NCI-H187 treated with DMSO at 0.1 percent for 48 hours (cell line): ENCODE results near the gene OR8B2.
"Not testable (repeated sequence)": the region's sequence is repeated elsewhere in the genome, so short reads cannot be mapped to it uniquely, and the experiment has no call there.

ENCODE experiments used
- DNase-seq: peaks from one replicate; lab custom pipeline; 2025; lab: John Stamatoyannopoulos, UW

Gene OR8B2

GRCh38 chr11:124384399-124384798 is at the start of gene OR8B2:
Gene OR8B2 (minus strand): TSS chr11:124384499. CDS start chr11:124383343, 1,156 bp downstream.
- DNase-seq = no peak

- DNase-seq = no peak
Measured at GRCh38 chr11:124429599-124429998, 45.3 kb upstream of the OR8B2 start.

DNA sequence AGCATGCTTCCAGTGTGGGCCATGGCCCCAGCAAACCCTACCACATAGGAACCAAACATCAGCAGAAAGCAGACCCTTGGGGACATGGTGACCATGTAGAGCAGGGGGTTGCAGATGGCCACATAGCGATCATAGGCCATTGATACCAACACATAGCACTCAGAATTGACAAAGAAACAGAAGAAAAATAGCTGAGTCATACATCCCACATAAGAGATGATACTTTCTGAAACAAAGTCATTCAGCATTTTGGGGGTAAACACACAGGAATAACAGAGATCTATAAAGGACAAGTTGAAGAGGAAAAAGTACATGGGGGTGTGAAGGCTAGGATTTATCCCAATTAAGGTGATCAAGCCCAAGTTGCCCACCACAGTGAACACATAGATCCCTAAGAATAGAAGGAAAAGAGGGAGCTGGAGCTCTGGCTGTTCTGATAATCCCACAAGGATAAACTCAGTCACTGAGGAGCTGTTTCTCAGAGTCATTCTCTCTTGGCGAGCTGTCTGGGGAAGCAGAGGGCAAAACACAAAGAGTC is 40.2 kb upstream of the OR8B2 start, which contains the start of gene OR8B4:
TSS of gene OR8B4 (minus strand) at position 488 of the 538 bp plus-strand sequence. CDS start at position 488, 0 bp downstream.
- no peak for DNase-seq

DNA sequence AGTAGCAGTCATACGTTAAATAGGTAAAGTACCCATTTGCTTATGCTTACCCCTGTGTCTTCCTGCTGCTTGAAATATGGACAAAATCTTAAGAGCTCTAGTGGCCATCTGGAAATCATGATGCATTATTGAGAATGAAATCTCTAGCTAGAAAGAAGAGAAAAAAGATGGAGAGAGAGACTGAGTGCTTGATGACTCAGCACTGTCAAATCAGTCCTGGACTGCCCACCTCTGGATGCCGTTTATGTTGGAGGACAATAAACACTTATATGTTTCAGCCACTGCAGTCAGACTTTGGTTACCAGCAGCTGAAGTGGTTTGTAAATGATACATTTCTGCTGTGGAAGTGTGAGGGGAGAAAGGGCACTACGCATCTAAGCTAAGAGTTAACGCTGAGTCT is 36.7 kb upstream of the OR8B2 start:
- DNase-seq = no peak

DNA sequence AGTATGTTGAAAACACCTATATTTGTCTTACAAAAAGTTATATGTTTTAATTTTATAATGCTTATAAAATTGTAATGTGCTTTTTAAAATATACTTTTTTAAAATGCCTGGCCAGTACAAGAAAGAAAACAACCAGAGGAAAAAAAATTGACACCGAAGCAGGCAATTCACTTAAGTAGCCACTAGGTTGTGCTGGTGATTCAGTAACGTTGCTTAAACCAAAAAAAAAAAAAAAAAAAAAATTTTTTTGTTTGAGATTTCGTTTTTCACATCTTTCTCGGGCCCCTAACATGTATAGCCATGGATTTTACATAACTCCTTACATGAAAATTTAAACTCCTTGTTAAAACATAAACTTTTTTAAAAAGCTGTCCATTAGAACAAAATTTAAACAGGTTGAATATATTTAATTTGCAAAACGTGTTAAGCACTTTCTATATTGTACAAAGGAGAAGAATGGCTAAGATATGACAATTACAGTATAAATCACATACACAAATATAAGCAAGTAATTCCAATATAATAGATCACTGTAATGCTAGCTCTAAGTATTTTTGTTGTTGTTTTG is 31.1 kb upstream of the OR8B2 start:
- DNase-seq = no peak

- DNase-seq = no peak
Measured at GRCh38 chr11:124409906-124410305, 25.6 kb upstream of the OR8B2 start.

DNA sequence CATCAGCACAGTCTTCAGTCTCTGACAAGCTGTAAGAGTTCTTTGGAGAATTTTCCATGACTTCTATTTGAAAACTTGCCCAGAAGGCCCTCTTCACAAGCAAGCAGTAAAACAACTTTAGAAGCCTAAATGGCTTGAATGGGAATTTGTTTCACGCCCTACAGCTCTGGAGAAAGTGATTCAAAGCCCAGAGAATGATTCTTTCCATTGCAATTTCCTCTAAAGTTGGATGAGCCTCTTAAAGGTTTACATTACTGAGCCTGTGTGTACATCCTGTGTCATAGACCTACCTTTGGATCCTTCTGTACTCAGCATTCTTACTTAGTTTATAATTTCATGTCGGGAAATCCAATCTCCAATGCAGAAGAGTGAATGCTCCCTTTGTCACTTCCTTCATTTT is 21.3 kb upstream of the OR8B2 start:
- DNase-seq = no peak

- DNase-seq = not testable (repeated sequence)
Measured at GRCh38 chr11:124403186-124403585, 18.9 kb upstream of the OR8B2 start.

DNA sequence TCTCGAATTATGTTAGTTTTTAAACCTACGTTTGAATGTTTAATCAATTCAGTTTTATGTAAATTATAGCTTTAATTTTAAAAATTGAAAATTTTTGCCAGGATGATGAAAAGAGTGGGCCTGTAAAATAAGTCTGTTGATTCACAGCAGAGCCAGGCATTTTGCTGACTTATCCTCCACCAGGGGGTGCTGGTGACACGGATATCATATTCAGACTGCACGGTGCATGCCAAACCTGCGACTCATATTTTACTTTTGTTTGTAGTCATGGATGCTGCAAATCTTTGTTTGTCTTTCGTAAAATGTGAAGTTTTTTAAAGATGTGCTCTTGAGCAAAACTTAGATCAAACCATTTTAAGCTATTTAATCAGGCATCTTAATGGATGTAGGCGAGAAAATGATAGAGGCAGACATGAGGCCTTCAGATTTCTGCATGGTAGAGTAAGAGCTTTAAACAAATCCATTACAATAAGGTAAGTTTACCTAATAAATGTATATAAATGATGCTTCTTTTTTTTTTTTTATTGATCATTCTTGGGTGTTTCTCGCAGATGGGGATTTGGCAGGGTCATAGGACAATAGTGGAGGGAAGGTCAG is 18.1 kb upstream of the OR8B2 start:
- no peak for DNase-seq

DNA sequence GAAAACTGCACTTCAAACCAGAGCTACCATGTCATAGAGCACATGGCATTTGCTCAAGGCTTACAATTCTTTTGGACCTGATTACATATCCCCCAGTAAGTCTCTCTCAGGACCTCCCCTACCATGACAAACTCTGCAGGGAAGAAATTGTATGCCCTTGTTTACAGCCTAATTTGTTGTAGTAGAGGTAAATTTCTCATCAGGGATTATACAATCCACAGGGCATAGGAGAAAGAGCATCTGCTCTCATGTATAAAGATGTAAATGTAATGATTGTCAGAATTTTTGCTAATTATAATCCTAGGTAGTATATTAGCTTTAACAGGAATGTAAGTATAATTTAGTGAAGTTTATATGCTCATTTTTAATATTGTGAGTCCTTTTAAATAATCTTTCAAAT is 14.6 kb upstream of the OR8B2 start, which contains the start of gene OR8B3:
TSS of gene OR8B3 (minus strand) at position 101 of the 400 bp plus-strand sequence. CDS start 1,673 bp downstream, outside the sequence.
- no peak for DNase-seq

GRCh38 chr11:124396847-124397246 is 12.5 kb upstream of the OR8B2 start:
- not testable (repeated sequence) for DNase-seq

DNA sequence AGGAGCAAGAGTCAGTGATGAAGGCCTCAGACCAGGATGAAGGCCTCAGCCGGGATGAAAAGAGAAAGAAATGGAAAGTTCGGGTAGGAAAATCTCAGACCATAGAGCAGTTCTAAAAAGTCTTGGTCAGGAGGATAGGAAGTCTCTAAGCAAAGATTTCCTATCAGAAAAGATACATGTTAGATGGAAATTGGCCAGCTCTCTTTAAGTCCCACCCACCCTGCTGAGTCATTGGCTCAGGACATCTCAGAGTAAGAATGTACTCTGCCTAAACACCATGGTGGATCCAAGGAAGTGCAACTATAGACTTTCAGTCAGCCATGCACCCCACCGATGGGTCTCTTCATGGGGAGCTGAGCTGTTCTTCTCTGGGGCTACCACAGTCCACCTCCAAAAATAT is 10.1 kb upstream of the OR8B2 start:
- no peak for DNase-seq

GRCh38 chr11:124382857-124383256 is 1.4 kb downstream of the OR8B2 start:
- not testable (repeated sequence) for DNase-seq

DNA sequence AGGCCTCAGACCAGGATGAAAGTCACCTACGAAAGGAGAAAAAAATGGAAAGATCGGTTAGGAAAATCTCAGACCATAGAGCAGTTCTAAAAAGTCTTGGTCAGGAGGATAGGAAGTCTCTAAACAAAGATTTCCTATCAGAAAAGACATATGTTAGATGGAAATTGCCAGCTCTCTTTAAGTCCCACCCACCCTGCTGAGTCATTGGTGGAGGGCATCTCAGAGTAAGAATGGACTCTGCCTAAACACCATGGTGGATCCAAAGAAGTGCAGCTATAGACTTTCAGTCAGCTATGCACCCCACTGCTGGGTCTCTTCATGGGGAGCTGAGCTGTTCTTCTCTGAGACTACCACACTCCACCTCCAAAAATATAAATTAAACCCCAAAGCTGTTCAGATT is 3.7 kb downstream of the OR8B2 start:
- DNase-seq = no peak

GRCh38 chr11:124376280-124376679 is 8.0 kb downstream of the OR8B2 start:
- DNase-seq = no peak

- no peak for DNase-seq
Measured at GRCh38 chr11:124359566-124359965, 24.7 kb downstream of the OR8B2 start.

GRCh38 chr11:124346311-124346955 is 37.9 kb downstream of the OR8B2 start:
- no peak for DNase-seq

DNA sequence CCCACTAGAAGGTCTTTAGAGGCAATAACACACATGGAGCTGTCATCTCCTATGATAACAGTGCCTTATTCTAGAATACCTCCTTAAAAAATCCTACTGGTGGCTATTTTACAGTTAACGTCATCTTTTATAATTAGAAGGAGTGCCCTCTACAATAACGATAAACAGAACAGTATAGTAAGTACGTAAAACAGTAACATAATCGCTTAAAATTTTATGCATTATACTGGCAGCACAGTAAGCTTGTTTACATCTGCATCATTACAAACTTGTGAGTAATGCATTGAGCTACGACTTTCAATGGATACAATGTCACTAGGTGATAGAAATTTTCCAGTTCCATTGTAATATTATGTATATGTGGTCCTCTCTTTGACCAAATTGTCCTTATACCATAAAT is 40.0 kb downstream of the OR8B2 start:
- no peak for DNase-seq

DNA sequence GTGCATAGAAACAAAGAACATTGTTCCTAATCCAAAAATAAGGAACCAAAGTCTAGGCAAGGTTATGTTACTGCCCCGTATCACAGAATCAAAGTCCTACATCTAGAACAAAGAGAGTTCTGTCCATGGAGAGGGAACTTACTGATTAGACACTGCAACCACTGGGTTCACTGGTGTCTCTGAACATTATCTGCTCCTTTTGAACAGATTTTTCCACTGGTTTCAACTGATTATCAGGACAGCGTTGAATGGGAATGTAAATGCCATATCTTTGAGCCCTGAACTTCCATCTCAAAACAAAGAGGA is 44.2 kb downstream of the OR8B2 start:
- DNase-seq = no peak

DNA sequence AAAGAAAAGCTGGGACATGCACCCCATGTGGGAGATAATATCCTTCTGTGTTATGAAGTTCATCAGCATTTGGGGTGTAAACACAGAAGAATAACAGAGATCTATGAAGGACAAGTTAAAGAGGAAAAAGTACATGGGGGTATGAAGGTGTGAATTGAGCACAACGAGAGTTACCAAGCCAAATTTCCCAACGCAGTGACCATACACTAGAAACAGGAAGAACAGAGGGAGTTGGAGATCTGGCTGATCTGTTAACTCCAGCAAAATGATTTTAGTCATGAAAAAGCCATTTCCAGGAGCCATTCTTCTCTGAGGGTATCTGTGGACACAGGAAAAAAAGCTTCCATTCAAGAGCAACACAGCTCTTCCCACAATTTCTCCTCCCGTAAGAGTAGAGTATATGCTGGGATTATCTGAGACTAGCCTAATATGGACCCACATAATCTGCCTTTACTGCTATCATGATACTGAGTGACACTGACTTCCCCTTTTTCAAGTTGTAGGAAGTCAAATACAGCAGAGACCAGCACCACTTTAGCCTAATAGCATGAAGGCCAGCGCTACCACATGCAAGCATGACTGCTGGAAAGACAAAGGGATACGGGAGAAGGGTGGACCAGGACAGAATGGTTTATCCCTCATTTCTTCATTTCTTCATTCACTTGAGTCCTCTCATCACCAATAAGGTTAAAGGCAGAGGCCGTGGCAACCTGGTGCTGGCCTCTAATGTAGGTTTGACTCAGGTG is 44.7 kb downstream of the OR8B2 start:
- DNase-seq = no peak
